HTR-8/SVneo (cell line): ENCODE results near the gene SEMA6B.
A peak's percentile ranks its signal among the peaks of the same experiment; 100 is the strongest.
"Not testable (repeated sequence)": the region's sequence is repeated elsewhere in the genome, so short reads cannot be mapped to it uniquely, and the experiment has no call there.

ENCODE experiments used
- DNase-seq: peaks from one replicate; pipeline ENCODE4 v3.0.0; 2011; ENCODE audit warnings: low spot score, mixed read lengths; ENCODE audit not compliant: insufficient read length
- FAIRE-seq: peaks from 2 replicates; lab custom pipeline; 2011; peaks lifted over from hg19 to GRCh38; lab: Jason Lieb, UNC

SEMA6B gene

GRCh38 chr19:4550479-4551050 lies 8.9 kb downstream of the SEMA6B start:
- FAIRE-seq: no peak
- DNase-seq: no peak

- FAIRE-seq (no peak), DNase-seq (no peak)
Observed at GRCh38 chr19:4550018-4550417, 9.5 kb downstream of the SEMA6B start.

GRCh38 chr19:4548238-4548584 lies 11.3 kb downstream of the SEMA6B start:
- DNase-seq: no peak
- no peak for FAIRE-seq

- no peak for DNase-seq
- no peak for FAIRE-seq
Observed at GRCh38 chr19:4547303-4548237, 11.9 kb downstream of the SEMA6B start.

GRCh38 chr19:4543842-4544647 lies 15.4 kb downstream of the SEMA6B start:
- no peak for DNase-seq
- no peak for FAIRE-seq

GRCh38 chr19:4542896-4543841 lies 16.3 kb downstream of the SEMA6B start:
- DNase-seq: no peak
- FAIRE-seq: no peak

- DNase-seq, FAIRE-seq: not testable (repeated sequence)
Observed at GRCh38 chr19:4541806-4542145, 17.7 kb downstream of the SEMA6B start.

- no peak for DNase-seq
- no peak for FAIRE-seq
Observed at GRCh38 chr19:4541114-4541805, 18.2 kb downstream of the SEMA6B start.

- no peak for DNase-seq
- no peak for FAIRE-seq
Observed at GRCh38 chr19:4539693-4540581, 19.5 kb downstream of the SEMA6B start, which contains the start of gene LRG1. LRG1 (minus strand) TSS chr19:4540036; CDS start chr19:4540013, 23 bp downstream.

GRCh38 chr19:4539169-4539692 lies 20.3 kb downstream of the SEMA6B start:
- FAIRE-seq (no peak), DNase-seq (no peak)

- DNase-seq: no peak
- FAIRE-seq: no peak
Observed at GRCh38 chr19:4538601-4538954, 20.9 kb downstream of the SEMA6B start.

- DNase-seq (no peak), FAIRE-seq (no peak)
Observed at GRCh38 chr19:4537953-4538600, 21.4 kb downstream of the SEMA6B start.

- DNase-seq (no peak), FAIRE-seq (no peak)
Observed at GRCh38 chr19:4536798-4537197, 22.7 kb downstream of the SEMA6B start.

GRCh38 chr19:4534836-4535658 lies 24.4 kb downstream of the SEMA6B start, which contains the start of gene PLIN5:
PLIN5 (minus strand) TSS chr19:4535224; CDS start chr19:4534074, 1,150 bp downstream.
- DNase-seq (peak; percentile 74), FAIRE-seq (no peak)

- DNase-seq (no peak), FAIRE-seq (no peak)
Observed at GRCh38 chr19:4533835-4534424, 25.6 kb downstream of the SEMA6B start.

GRCh38 chr19:4533334-4533733 lies 26.1 kb downstream of the SEMA6B start:
- DNase-seq (no peak), FAIRE-seq (no peak)
